NCI-H1436 (cell line): ENCODE measurements around the gene TEK.

ENCODE experiments used
- DNase-seq: peaks from one replicate; lab custom pipeline; 2025; lab: John Stamatoyannopoulos, UW

The TEK gene

DNA sequence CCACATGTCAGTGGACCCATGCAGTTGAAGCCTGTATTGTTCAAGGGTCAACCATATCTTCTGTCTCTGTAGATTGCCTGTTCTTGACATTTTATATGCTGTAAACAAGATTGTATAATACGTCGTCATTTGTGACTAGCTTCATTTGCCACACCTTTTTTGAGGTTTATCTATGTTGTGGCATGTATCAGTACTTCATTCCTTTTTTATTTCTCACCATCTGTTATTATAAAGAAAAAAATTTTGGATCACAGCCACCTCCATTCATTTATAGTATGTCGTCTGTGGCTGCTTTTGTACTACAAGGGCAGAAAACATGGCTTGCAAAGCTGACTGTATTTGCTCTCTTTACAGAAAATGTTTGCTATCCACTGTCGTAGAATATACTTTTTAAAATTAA lies 72.4 kb downstream of the TEK start:
- no peak for DNase-seq

DNA sequence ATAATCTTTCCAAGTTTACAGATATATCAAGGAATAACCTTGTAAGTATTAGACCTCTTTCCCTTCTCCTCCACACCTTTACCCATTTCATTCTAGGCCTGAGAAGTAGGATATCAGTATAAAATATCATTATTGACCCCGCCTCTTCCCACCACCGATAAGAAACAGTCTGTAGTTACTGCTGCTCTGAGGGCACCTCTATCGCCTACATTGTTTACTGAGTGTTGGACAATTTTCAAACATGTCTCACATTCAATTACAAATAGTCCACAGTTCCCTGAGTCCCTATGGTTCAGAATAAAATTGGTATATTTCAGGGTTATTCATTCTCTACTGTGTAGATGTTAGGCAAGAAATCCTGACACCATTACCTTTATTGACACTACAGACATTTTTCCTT lies 73.4 kb downstream of the TEK start:
- DNase-seq: no peak

DNA sequence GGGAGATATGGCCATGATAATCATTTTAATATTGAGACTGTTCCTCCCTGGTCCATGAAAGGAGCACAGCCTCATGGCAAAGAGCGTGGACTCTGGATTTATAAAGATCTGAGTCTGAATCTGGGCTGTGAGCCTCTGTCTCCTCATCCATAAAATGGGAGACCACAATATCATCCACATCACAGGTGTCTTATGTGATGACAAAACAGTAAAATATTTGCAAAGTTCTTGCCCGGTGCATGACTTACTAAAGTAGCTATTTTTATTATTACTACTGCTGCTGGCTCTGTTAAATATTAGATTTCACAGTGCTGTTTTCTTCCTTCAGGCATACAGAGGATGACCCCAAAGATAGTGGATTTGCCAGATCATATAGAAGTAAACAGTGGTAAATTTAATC lies 74.1 kb downstream of the TEK start:
- DNase-seq: no peak

DNA sequence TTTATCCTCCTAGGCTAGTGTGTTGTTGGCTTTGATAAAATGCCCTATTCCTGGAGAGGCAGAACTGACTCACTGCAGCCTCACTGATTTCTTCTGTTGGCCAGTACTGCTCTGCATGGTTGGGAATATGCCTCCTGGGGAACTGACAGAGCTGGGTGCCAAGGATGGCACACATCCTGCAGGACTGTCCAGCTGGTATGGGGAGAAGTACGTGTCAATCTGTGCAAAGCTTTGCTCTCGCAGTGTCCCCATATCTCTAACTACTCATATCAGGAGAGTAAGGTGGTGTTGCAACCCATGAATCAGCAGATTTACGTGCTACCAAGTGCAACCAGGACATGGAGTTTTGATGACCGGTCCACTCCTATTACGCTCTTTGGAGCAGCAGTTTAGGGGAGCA lies 74.7 kb downstream of the TEK start:
- DNase-seq: no peak

DNA sequence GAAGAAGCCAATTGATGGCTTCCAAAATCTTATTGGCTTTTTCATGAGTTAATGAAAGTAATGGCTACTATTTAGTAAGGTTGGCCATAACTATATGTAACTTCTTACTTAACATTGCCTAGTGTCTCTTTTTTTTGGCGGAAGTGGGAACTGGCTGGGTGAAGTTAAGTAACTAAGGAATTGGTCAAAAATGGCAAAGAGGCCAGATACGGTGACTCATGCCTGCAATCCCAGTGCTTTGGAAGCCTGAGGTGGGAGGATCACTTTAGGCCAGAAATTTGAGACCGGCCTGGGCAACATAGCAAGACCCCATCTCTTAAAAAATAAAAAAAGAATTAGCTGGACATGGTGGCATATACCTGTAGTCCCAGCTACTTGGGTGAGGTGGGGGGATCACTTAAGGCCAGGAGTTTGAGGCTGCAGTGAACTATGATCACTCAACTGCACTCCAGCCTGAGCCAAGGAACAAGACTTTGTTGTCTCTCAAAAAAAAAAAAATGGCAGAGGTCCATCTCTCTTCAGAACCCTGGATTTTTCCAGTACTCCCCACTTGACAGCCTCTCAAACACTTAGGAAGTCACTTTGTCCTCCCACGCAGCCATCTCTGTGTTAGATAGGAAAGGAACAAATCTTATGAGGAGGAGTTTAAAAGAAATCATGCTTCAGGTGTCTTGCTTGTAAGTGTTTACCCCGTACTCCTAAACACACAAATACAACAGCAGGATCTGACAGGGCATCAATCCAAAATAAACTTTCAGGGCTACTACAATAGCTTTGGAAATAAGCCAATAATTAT lies 75.7 kb downstream of the TEK start:
- DNase-seq: no peak

DNA sequence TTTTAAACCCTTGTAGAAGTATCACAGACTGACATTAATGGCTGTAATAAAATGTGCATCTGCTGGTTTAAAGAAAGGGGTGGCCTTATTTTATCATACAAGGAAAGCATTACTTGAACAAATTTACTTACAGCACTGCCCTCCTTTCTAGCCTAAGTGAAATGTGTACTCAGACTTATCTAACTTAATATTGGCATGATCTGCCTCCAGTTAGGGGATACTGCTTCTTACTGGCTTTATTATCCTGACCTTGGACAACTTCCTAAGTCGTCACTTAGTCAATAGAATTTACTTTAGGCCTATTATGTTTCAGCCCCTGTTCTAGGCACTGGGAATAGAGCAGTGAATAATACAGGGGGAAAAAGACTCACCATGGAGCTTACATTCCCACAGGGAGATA lies 79.4 kb downstream of the TEK start:
- DNase-seq: no peak

DNA sequence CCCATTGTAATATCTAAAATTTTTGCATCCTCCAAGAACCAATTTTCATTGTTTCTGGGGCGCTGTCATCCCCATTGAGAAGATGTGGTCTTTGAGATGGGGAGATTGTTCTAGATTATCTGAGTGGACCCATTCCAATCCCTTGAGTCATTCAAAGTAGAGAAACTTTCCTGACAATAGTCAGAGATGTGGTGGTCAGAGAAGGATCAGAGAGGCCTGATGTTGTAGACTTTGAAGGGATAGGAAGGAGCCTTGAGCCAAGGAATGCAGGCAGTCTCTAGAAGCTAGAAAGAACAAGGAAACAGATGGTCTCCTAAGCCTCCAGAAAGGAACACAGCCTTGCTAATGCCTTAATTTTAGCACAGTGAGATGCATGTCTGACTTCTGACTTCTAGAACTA lies 80.4 kb downstream of the TEK start:
- DNase-seq: no peak

DNA sequence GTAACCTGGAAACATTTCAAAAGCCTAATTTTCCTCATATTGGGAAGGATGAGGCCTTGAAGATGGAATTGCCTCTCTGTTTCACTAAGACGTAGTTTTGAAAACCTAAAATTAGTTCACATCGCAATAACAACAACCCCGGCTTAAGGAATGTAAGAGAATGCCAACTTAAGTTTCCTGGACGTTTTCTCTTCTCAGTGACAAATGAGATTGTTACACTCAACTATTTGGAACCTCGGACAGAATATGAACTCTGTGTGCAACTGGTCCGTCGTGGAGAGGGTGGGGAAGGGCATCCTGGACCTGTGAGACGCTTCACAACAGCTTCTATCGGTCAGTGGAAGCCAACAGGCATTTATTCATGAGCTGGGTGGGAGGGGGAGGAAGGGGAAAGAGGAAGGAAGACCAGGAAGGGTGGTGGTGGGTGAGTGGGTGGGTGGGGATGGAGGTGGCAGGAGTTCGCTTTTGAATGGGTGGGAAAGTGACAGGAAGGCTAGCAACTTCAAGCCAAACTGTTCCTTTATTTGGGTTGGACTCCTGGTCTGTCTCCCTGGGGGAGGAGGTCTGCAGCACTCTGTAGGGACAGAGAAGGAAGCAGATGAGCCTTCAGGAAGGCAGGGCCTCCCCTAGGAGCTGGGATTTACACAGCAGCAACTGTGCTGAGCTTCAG lies 83.4 kb downstream of the TEK start:
- DNase-seq: no peak

DNA sequence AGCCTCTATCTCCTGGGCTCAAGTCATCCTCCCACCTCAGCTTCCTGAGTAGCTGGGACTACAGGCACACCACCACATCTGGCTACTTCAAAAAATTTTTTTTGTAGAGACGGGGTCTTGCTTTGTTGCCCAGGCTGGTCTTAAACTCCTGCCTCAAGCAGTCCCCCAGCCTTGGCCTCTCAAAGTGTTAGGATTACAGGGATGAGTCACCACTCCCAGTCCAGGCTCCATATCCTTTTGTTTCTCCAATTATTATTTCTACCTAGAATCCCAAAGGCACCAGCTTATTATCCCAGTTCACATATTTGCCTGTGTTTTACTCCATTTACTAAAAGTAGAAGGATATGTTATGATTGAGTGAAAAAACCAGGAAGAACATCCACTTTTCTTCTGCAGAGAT lies 84.9 kb downstream of the TEK start:
- no peak for DNase-seq

DNA sequence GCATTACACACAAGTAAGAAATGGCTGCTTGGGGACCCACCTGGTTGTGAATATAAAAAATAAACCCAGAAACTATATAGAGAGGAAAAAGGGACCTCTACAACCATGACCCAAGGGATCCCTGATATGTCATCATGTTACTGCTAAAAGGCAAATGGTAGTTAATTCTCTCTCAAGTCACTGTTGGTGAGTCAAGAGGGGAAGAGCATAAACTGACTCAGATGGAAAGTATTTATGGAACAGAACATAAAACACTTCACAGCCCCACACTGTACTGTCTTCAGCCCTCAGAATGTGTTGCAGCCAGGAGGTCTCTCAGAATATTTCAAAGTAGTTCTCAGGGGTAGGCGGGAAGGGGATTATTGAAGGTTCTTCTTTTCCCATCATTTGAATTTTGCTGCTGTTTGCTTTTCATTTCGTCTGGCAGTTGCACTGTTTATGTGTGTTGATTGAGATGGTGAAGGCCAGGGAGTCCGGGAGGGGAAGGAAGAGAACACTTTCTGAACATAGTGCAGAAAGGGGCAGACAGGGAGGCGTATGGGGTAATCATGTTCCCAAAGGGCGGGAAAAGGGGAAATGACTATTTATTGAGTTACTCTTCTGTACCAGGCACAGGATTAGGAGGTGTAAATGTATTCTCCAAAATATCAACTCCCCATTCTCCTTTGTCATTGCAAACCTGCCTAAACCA lies 85.5 kb downstream of the TEK start:
- DNase-seq: no peak

DNA sequence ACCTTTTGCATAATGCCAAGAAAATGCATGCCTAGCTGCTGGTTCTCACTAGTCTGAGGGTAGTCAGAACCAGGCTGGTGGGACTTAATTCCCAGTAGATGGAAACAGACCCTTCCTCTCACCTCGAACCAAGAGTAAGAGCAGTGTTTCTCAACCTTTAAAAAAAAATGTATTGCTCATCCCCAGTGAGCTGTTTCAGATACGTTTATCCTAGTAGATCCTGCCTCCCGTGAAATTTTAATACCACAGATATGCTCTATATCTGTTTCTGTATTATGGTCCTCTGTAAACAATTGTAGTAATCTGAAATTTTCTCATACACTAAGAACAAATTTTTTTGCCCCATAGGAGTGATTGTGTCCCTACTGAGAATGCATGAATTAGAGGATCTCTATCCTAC lies 86.2 kb downstream of the TEK start:
- no peak for DNase-seq

DNA sequence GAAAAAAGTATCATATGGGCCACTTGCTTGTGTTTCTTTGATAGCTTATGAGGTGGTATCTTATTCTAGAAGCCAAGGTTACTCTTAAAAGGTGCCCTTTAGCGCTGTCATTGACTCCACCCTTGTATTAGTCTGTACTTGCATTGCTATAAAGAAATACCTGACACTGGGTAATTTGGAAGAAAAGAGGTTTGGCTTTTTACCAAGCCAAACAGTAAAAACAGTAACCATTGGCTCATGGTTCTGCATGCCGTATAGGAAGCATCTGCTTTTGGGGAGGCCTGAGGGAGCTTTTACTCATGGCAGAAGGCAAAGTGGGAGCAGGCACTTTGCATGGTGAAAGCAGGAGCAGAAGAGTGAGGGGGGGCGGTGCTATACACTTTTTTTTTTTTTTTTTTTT lies 87.4 kb downstream of the TEK start:
- peak; percentile 18 for DNase-seq

DNA sequence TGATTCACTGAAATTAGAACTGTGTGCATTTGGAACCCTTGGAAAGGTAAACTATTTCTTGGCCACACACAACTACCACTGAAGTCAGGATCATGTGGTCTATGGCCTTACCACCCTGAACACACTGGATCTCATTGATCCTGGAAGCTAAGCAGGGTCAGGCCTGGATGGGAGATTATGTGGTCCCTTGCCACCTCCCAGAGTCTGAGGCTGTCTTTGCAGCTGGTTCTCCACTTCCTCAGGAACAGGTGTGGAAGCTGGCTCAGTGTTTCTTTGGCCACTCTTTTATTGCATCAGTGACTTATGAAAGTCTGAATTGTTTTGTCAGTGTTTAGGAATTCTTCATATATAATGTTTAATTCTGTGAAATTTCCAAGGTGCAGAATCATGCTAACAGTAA lies 89.2 kb downstream of the TEK start:
- DNase-seq: no peak

DNA sequence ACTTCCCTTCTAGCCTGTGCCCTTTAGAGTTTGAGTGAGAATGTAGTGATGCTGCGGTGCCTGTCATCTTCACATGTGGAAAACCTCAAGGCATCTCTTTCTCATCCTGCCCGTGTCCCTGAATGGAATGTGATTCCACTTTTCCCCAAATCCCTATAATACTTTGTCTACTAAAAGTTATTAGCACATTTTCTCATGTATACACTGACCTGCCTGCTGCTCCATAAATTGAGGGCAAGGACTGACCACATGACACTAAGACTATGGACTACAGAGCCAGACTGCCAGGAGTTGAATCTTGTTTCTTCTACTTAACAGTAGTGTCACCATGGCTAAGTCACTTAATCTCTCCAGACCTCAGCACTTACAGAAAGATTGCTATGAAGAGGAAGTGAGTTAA lies 93.0 kb downstream of the TEK start:
- DNase-seq: no peak

DNA sequence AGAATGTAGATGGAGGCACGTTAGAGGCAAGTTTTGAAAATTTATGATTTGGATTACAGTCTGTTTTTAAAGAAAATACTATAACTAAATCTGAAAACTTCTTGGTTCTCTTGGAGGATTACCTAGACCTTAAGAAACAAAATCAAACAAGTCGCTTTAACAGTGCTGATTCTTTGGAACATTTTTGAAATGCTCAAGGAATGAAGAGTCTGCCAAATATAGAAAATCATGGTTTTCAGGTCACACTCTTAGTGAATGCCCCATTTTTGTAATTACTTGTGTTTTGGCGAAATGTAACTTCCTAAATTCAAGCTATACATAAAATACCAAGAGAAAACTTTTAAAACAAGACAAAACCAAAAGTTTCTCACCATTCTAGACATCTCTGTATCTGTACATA lies 94.8 kb downstream of the TEK start:
- no peak for DNase-seq

DNA sequence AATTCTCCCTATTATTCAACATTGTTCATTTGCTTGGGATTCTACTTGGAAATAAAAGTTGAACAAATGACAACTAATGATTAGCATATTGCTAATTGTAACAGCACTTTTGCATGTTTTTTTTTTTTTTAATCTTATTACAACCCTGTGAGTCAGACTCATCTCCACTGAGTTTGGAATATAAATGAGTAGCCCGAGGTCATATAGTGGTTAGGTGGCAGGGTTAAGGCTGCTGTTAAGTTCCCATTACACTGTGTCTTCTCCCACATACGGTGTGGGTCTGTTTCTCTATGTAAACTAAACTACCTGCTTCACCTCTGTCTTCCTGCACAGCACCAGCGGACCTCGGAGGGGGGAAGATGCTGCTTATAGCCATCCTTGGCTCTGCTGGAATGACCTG lies 95.6 kb downstream of the TEK start:
- DNase-seq: no peak

DNA sequence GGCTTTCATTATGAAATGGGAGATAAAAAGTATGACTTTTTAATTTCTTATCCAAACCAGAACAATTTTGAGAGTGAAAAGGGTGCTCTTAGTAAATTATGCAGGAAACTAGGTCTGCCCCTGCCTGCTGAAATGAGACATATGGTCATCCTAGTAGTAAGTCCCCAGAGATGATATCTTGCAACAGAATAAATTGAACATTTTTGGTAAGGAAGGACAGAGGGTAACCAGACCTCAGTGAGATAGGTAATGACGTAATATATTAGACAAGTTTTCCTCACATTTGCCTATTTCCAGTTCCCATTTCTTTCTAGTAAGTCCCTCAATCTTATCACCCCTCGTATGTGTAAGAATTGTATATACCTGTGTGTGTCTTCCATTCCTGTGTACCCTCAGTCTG lies 96.2 kb downstream of the TEK start:
- no peak for DNase-seq

DNA sequence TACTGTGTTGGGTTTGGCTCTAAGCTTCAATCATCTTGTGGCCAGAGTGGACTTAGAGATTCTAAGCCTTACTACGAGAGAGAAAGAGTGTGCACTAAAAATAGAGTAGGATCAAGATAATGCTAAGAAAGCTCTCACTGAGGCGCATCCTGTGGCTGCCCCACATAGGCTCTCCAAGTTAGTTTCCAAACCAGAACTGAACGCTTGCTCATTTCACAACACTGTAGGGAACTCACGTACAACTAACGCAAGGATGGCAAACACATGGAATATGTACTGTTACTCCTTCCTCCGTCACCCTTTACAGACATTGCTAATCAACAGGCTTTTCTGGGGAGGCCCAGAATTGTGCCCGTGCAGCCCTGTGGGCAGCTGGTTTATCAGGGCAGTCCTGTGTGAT lies 97.0 kb downstream of the TEK start:
- no peak for DNase-seq

DNA sequence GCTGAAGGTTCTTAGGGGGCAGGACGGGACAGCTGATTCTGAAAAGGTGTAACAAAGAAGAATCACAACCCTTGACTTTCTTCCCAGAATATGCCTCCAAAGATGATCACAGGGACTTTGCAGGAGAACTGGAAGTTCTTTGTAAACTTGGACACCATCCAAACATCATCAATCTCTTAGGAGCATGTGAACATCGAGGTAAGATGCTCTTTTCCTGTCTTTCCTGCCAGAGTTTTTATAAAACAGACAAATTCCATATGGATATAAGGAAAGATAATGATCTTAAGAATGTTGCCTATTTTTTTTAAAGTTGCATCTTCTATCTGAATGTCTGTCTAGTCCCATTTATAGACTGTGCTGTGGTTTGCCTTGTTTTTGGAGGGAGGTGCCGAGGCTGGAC lies 100.0 kb downstream of the TEK start:
- DNase-seq: no peak

DNA sequence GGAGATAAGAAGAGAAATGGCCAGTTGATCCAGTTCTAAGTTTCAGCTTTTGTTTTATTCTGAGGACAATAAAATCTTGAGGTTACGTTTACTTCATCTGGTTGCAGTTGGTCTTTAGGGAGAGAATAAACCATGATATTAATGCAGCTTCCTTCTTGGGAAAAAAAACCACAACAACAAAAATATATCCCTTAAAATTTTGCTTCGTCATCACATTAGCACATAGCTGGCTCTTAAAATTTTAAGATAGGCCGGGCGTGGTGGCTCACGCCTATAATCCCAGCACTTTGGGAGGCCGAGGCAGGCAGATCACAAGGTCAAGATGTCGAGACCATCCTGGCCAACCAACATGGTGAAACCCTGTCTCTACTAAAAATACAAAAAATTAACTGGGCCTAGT lies 101.6 kb downstream of the TEK start:
- no peak for DNase-seq

DNA sequence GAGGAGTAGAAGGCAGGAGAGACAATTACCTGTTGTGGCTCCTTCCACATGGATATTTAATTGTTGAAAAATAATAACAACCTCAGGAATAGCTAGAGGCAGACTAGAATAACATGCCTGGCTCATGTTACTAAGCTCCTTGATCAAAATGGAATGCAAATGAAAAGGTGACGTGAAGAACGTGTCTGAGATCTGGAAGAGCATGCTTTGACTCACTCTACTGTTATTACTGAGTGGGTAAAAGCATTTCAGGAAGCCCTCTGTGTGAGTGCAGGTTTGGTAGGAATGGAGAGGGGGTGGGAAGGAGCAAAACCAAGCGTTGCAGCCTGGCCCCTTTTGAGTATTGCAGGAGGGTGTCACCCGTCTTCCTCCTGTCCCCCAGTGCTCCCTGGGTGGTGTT lies 103.2 kb downstream of the TEK start:
- DNase-seq: no peak

DNA sequence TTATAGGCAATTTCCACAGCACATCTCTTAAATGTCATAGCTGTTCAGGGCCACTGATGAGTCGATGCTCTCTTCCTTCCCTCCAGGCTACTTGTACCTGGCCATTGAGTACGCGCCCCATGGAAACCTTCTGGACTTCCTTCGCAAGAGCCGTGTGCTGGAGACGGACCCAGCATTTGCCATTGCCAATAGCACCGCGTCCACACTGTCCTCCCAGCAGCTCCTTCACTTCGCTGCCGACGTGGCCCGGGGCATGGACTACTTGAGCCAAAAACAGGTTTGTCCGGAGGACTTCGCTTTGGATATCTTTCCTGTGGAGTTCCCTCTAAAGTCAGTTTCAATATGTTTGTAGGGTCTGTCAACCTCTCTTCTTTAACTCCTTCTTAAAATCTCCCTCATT lies 103.6 kb downstream of the TEK start:
- no peak for DNase-seq

DNA sequence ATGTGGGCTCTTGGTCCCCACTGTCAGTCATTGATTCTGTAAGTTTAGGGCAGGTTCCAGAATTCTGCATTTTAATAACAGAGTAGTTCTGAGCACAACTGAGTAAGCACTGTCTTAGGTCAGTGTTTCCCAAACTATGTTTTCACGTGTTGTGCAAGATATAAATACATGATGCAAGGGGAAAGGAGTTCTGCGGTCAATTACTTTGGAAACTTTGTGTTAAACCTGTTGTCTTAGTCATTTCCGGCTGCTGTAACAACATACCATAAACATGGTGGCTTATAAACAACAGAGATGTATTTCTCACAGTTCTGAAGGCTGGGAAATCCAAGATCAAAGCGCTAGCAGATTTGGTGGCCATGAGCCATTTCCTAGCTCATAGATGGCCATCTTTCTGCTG lies 118.2 kb downstream of the TEK start:
- DNase-seq: no peak
